Measurements from ENCODE around the gene PCBP4.
"Not testable (repeated sequence)": the region's sequence is repeated elsewhere in the genome, so short reads cannot be mapped to it uniquely, and the experiment has no call there.

PCBP4 gene

DNA sequence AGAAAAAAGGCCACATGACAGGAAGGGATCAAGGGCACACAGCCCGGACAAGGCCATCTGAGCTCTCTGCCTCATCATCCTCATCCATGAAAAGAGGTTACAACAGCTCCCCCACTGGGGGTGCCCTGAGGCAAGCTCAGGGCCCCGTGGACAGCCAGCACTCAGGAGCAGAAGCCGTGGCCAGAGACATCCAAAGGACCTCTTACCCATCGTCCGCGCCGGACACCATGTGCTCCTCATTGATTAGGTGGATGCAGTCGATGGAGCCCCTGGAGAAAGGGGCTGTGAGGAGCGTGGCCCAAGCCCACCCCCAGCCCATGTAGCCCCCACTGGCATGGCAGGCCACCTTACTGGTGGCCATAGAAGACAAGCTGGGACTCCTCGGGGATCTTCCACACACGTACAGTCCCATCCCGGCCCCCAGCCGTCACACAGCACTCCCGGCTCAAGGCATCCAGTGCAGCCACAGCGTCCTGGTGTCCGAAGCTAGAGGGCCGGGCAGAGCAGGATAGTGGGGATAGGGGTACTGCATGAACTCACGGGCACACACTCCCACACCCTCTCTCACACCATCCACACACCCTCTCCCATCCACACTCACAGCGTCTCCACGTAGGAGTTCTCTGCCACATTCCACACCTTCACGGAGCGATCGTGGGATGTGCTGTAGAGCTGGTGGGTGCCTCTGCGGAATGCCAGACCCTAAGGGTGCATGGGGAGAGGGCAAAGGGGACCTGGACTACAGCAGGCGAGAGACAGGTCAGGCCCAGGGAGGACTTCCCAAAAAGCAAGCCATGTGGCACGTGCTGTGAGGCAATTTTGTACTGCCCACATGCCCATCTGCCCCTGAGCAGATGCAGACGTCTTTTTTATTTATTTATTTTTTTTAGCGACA lies 32.0 kb downstream of the PCBP4 start:
- DNase-seq (ENCODE audit: low read depth in 1 of 2, low spot score in 1 of 2), result no peak
- no peak for TF ChIP-seq JUND (IDR thresholded peaks at IDR 0.05; ENCODE audit: low read depth)
- in situ Hi-C loops (cut with HindIII; ENCODE audit: low pct_unique_long_range_greater_than_20kb, low sequenced_read_pairs), result no loop called here

DNA sequence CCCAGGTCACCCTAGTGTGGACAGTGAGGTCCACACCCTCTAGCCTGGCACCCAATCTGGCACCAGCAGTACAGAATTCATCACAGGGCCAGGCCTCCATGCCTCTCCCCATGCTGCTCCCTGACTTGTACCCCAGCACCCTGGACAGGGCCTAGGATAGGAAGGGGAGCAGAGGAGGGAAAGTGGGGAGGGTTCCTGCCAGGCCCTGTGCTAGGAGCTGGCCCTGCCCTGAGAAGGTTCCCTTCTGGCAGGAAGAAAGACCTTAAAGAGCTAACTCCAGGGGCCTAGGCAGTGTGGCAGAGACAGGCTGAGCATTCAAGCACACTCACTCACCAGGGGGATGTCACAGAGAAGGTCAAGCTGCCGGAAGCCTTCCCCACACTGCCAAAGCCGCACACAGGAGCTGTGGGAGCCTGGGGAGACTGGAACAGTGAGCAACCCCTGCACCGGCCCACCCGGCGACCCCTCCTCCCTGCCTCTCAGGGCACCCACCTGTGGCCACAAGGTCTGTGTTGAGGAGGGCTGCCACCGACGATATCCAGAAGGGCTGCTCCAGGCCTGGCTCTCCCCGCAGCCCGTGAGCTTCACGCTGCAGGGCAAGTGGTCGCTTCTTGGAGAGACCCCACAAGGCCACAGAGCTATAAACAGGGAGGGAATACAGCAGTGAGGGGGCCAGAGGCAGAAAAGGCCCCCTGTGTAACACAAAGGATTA lies 33.0 kb downstream of the PCBP4 start:
- in situ Hi-C loops (cut with HindIII; ENCODE audit: low pct_unique_long_range_greater_than_20kb, low sequenced_read_pairs), result no loop called here
- DNase-seq (ENCODE audit: low read depth in 1 of 2, low spot score in 1 of 2), result no peak
- TF ChIP-seq JUND (IDR thresholded peaks at IDR 0.05; ENCODE audit: low read depth), result no peak

DNA sequence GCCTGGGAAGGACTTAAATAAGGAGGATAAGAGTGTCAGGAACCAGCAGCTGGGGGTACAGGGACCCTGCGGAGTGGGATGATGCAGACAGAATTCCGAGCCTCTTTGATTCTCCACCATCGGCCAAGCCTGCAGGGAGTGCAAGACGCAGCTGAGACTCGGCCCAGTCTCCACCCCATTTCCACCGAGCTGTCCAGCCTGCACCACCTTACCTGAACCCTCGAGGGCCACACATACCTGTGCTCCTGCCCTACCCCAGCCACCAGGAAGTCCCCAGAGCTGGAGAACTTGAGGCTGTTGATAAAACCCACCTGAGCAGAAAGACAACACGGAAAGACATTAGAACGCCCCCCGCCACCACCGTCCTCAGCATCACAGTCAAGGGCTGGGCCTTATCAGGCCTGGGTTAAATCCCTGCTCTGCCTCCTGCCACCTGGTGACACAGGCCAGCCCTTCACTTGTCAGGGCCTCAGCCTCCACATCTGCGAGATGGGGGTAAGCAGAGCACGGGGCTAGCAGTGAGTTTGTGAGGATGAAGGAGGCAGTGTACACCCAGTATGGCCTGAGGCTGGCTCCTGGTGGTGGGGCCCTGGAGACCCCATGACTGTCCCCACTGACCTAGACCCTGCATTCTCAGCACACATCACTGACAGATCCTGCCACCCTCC lies 33.6 kb downstream of the PCBP4 start:
- in situ Hi-C loops (cut with HindIII; ENCODE audit: low pct_unique_long_range_greater_than_20kb, low sequenced_read_pairs), result no loop called here
- TF ChIP-seq JUND (IDR thresholded peaks at IDR 0.05; ENCODE audit: low read depth), result no peak
- no peak for DNase-seq (ENCODE audit: low read depth in 1 of 2, low spot score in 1 of 2)

DNA sequence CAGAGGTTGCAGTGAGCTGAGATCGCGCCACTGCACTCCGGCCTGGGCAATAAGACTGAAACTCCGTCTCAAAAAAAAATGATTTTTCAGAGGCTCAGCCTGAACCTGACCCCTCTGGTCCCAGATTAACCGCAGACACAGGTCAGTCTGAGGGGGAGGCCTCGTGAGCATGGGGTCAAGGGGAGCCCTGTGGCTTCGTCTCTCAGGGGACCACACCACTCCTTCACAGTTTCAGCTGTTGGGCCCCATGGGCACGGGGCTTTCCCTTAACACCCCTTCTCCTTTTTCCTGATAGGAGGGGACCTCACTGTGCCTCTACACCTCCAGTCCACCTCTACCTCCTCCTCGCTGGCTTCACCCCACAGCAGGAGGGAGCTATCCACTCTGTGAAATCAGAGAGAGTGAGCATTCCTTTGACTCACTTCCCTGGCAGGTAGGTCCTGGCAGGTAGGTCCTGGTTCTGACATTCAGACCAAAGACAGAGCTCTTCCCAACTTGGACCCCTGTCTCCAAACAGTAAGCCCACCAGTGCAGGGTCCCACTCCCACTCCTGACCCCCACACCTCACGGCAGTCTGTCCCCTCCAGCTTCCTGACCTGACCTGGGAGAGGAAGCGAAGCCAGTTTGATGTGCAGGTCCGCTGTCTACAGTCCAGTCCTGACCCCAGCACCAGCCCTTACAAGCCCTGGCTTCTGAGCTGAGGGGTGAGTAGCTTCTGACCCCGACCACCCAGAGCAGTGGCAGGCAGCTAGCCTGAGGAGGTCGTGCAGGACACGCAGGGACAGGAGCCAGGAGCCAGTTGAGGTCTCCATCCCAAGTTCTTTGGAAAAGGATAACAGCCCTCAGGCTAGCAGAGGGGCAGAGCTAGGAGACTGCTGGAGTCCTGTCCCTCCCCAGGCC lies 34.5 kb downstream of the PCBP4 start:
- in situ Hi-C loops (cut with HindIII; ENCODE audit: low pct_unique_long_range_greater_than_20kb, low sequenced_read_pairs), result no loop called here
- TF ChIP-seq JUND (IDR thresholded peaks at IDR 0.05; ENCODE audit: low read depth), result no peak
- DNase-seq (ENCODE audit: low read depth in 1 of 2, low spot score in 1 of 2), result no peak

DNA sequence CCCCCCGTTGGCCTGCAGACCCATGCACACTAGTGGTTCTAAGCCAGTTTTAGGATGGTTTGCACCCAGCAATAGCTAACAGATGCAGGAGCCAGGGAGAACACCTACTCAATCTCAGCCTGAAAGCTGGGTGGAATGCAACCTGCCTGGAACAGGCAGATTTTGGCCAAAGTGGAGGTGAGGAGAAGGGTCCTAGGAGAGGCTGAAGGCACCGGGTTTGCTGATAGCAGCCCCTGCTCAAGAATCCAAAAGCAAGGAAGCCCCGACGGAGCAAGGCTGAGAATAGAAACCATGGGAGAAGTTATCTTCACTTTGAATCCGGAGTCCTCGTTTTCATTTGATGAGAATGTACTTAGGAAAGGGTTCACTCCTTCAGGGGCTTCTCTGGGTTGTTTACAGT lies 35.5 kb downstream of the PCBP4 start:
- in situ Hi-C loops (cut with HindIII; ENCODE audit: low pct_unique_long_range_greater_than_20kb, low sequenced_read_pairs), result no loop called here
- DNase-seq (ENCODE audit: low read depth in 1 of 2, low spot score in 1 of 2), result no peak
- no peak for TF ChIP-seq JUND (IDR thresholded peaks at IDR 0.05; ENCODE audit: low read depth)

DNA sequence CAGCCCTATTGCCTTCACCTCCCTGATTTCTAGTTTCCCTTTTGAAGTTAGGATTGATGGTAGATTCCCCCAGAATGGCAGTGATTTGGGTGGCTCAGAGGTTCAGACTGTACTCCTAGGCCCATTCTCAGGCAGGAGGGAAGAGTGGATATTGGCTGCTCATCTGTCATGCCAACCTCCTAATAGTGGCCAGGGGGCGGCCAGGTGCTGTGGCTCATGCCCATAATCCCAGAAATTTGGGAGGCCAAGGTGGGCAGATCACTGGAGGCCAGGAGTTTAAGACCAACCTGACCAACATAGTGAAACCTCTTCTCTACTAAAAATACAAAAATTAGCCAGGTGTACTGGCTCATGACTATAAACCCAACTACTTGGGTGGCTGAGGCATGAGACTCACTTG lies 36.8 kb downstream of the PCBP4 start:
- DNase-seq (ENCODE audit: low read depth in 1 of 2, low spot score in 1 of 2), result no peak
- no peak for TF ChIP-seq JUND (IDR thresholded peaks at IDR 0.05; ENCODE audit: low read depth)
- in situ Hi-C loops (cut with HindIII; ENCODE audit: low pct_unique_long_range_greater_than_20kb, low sequenced_read_pairs), result no loop called here

DNA sequence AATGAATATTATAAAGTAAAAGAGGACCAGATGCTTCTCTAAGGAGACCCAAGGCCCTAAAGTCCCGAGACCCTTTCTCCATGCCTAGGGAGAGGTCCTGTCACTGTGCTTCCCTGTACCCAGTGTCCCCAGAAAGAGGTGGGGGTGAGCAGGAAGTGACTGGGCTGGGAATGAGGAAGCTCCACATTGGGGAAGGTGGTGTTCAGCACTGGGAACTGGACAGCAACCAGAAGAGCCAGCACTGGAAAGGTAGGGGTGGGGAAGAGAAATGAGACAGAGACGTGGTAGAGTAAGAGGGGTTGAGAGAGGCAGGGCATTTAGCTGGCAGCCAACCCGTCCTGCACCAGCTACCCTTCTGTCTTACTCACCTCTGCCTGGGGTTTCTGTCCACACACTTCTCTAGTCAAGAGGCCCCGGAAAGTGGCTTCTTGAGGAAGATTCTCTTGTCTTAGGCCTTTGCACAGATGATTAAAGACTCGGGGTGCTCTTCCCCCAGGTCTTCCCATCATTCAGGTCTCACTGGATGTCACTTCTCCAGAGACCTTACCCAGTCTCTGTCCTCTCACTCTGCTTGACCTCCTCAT lies 37.7 kb downstream of the PCBP4 start:
- in situ Hi-C loops (cut with HindIII; ENCODE audit: low pct_unique_long_range_greater_than_20kb, low sequenced_read_pairs), result no loop called here
- TF ChIP-seq JUND (IDR thresholded peaks at IDR 0.05; ENCODE audit: low read depth), result no peak
- peak; percentile 47 to 55 for DNase-seq (ENCODE audit: low read depth in 1 of 2, low spot score in 1 of 2)

DNA sequence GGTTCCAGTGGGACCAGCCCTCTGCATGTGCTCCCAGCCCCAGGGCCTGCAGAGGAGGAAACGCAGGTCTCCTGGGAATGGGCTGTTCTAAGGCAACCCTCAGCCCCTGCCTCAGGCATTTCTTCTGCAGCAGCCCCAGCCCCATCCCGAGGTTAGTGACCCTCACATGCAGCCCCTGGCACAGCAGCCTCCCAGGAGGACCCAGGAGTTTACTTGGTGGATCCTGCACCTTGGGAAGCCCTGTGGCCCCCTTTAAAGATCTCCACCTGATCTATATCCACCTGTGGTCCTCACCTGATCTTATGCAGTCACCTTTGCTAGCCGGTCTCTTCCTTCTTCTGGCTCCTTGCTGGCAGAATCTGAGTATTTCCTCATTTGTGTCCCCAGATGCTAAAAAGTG lies 38.3 kb downstream of the PCBP4 start:
- in situ Hi-C loops (cut with HindIII; ENCODE audit: low pct_unique_long_range_greater_than_20kb, low sequenced_read_pairs); DNase-seq (ENCODE audit: low read depth in 1 of 2, low spot score in 1 of 2): not testable (repeated sequence)

DNA sequence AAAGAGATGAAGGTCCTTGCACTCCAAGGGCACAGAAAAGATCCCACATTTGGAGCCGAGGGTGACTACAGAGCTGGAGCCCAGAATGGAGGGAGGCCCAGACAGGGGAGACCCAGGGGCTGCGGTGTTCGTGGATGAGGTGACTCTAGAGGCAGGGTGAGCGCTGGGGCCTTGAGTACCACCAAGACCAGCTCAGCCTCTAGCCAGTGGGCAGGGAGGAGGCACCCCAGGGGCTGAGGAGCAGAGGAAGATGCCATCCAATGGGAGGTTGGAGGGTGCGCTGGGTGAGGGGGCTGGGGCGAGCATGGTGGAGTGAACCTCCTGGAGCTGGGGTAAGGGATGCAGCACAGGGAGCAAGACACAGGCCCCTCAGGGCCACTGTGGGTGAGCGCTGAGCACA lies 38.8 kb downstream of the PCBP4 start:
- in situ Hi-C loops (cut with HindIII; ENCODE audit: low pct_unique_long_range_greater_than_20kb, low sequenced_read_pairs), result no loop called here
- TF ChIP-seq JUND (IDR thresholded peaks at IDR 0.05; ENCODE audit: low read depth), result no peak
- no peak for DNase-seq (ENCODE audit: low read depth in 1 of 2, low spot score in 1 of 2)

DNA sequence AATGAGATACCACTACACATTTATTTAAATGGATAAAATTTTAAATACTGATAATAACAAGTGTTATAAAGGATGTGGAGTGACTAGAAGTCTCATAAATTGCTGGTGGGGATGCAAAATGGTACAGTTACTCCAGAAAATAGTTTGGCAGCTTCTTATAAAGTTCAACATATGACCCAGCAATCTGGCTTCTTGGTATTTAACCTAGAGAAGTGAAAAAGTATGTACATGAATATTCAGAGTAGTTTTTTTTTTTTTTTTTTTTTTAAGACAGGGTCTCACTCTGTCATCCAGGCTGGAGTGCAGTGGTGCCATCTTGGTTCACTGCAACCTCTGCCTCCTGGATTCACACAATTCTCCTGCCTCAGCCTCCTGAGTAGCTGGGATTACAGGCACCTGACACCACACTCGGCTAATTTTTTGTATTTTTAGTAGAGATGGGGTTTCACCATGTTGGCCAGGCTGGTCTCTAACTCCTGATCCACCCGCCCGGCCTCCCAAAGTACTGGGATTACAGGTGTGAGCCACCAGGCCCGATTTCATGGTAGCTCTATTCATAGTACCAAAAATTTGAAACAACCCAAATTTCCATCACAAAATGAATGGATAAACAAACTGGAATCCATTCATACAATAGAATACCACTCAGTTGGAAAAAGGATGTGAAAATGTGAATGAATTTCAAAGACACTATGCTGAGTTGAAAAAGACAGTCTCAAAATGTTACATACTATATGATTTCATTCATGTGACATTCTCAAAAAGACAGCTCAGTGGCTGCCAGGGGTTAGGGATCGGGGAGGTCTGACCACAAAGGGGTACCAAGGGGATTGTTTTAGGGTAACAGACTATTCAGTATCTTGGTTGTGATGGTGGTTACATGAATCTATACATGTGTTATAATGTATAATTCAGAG lies 39.9 kb downstream of the PCBP4 start:
- no peak for TF ChIP-seq JUND (IDR thresholded peaks at IDR 0.05; ENCODE audit: low read depth)
- in situ Hi-C loops (cut with HindIII; ENCODE audit: low pct_unique_long_range_greater_than_20kb, low sequenced_read_pairs), result no loop called here

DNA sequence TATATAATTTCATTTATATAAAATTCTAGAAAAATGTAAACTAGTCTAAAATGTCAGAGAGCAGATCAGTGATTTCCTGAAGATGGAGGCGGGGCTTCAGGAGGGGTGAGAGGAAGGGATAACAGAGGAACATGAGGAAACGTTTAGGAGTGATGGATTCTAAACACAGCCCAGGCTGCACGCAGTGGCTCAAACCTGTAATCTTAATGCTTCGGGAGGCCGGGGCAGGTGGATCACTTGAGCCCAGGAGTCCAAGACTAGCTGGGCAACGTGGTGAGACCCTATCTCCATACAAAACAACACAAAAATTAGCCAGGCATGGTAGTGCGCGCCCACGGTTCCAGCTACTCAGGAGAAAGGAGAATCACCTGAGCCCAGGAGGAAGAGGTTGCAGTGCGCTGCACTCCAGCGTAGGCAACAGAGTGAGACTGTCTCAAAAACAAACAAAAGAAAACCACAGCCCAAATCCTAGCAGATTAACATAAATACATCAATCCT lies 46.1 kb downstream of the PCBP4 start:
- TF ChIP-seq JUND (IDR thresholded peaks at IDR 0.05; ENCODE audit: low read depth), result no peak
- no peak for DNase-seq (ENCODE audit: low read depth in 1 of 2, low spot score in 1 of 2)
- in situ Hi-C loops (cut with HindIII; ENCODE audit: low pct_unique_long_range_greater_than_20kb, low sequenced_read_pairs), result no loop called here

More for the DNA sequence above, 39.9 kb downstream of the PCBP4 start:
- no peak for DNase-seq (ENCODE audit: low read depth in 1 of 2, low spot score in 1 of 2)
